NCI-H446 (cell line): ENCODE results near the gene PIGQ.

ENCODE experiments used
- DNase-seq, 2 experiments: peaks; one replicate each; lab custom pipeline; 2025; lab: John Stamatoyannopoulos, UW

The PIGQ gene

GRCh38 chr16:567373-568256, 2.2 kb upstream of the PIGQ start:
- DNase-seq: no peak

DNA sequence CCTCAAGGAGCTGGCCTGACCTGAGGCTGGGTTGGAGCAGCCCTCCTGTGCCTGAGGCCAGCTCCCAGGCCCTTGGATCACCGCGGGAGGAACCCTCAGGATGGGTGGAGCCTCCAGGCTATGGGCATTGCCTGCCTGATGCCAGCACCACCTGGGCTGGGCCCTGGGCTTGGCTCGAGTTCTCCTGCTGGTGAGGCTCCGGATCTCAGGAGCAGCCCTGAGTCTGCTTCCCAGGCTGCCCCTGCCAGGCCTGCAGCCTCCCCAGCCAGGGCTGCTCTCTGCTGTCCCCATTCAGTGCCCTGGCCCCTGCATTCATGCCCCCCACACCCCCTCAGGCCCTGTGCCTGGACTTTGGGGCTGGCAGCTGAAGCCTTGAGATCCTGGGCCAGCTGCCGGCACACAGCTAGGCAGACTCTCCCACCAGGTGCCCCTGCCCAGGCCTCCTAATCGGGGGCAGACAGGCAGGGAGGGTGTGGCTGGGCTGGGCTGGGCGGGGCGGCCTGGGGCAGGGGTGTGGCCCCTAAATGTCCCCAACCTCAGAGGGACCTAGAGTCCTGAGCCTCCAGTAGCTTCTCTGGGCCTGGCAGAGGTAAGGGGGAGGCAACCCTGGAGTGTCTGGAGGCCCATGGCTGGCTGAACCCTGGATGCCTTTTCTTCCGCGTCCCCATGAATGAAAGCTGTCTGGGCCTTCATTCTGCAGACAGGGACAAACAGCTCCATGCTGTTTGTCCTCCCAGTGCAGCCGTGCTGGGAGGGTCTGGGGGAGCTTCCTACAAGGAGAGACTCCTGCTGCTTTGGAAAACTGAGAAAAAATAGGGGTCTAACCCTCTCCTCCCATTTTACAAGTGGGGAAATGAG, 1.1 kb upstream of the PIGQ start:
- no peak for DNase-seq

DNA sequence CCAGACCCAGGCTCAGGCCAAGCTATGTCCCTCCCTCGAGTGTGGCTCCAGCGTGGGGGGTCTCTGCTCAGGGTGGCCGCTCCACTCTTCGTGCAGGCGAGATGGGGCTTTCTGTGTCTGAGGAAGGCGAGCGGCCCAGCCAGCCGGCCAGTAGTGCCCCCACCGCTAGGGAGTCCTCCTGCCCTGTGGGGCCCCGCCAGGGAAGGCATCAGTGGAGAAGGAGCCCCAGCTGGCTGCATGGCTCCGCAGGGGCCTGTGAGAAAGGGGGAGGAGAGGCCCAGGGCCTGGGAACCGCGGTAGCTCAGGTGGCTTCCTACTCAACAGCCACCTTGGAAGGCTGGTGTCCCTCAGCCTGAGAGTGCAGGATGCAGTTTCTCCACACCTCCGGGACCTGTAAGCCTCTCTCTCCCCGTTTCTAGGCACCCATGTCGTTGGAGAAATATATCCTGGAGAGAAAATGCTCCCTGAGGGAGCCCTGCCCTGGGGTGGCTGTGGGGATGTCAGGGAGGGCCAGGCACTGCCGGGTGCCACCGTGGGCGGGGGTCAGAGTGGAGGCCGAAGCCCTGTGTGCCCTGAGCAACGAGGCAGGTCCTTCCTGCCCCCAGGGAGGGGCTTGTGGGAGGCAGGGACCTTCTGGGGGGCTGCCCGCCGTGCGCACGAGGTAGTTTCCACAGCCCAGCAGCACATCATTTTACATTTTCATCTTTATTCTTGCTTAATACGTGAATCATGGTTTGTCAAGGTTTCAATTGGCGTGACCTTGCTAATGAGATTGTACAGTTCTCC, 3.3 kb downstream of the PIGQ start:
- no peak for DNase-seq

DNA sequence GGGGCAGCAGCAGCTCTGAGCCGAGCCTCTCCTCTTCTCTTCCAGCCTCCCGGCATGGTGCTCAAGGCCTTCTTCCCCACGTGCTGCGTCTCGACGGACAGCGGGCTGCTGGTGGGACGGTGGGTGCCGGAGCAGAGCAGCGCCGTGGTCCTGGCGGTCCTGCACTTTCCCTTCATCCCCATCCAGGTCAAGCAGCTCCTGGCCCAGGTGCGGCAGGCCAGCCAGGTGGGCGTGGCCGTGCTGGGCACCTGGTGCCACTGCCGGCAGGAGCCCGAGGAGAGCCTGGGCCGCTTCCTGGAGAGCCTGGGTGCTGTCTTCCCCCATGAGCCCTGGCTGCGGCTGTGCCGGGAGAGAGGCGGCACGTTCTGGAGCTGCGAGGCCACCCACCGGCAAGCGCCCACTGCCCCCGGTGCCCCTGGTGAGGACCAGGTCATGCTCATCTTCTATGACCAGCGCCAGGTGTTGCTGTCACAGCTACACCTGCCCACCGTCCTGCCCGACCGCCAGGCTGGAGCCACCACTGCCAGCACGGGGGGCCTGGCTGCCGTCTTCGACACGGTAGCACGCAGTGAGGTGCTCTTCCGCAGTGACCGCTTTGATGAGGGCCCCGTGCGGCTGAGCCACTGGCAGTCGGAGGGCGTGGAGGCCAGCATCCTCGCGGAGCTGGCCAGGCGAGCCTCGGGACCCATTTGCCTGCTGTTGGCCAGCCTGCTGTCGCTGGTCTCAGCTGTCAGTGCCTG, 4.4 kb downstream of the PIGQ start:
- DNase-seq: no peak

DNA sequence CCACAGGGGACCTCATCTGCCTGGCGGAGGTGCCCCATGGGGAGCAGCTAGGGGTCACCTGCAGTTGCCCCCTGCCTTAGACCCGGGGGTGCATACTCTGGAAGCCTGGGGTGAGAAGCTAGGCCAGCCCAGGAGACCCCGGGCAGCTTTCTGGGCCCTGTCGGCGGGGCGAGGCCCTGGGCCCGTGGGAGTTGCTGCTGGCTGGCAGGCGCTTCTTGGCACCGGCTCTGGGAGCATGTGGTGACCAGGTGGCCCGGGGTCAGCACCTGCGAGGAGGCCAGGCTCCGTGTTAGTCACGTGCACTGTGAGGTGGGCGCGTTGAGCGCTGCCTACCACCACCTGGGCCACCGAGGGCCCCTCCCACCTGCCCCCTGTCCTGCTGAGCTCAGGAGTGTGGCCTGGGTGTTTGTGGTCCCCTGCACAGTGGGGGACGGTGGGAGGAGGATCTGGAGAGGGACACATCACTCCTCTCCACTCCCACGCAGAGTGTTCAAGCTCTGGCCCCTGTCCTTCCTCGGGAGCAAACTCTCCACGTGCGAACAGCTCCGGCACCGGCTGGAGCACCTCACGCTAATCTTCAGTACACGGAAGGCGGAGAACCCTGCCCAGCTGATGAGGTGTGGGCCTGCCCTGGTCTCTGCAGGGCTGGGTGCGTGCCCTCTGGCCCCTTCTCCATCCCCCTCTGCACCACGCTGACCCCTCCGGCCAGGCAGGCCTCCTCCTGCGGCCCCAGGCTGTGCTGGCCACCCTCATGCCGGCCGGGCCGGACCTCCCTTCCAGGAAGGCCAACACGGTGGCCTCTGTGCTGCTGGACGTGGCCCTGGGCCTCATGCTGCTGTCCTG, 5.8 kb downstream of the PIGQ start:
- DNase-seq: no peak

GRCh38 chr16:576197-576822, 6.5 kb downstream of the PIGQ start:
- no peak for DNase-seq

GRCh38 chr16:576823-577201, 7.0 kb downstream of the PIGQ start:
- no peak for DNase-seq

GRCh38 chr16:577796-578195, 8.0 kb downstream of the PIGQ start:
- no peak for DNase-seq

DNA sequence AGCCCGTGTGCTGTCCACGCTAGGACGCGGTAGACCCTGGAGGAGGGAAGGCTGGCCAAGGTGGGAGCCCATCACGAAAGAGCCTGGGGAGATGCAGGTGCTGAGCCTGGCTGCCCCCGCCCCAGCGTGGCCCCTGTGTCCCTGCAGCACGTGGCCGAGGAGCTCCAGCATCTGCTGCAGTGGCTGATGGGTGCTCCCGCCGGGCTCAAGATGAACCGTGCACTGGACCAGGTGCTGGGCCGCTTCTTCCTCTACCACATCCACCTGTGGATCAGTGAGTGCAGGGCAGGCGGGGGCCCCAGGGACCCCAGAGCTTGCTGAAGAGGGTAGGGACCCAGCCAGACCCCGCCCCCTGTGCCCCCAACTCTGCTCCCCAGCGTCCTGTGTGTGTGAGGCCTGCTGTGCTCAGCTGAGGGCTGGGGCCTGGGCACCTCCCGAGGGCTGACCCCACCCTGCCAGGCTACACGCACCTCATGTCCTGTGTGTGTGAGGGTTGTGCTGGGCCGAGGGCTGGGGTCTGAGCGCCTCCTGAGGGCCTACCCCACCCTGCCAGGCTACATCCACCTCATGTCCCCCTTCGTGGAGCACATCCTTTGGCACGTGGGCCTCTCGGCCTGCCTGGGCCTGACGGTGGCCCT, 8.6 kb downstream of the PIGQ start:
- DNase-seq: no peak

DNA sequence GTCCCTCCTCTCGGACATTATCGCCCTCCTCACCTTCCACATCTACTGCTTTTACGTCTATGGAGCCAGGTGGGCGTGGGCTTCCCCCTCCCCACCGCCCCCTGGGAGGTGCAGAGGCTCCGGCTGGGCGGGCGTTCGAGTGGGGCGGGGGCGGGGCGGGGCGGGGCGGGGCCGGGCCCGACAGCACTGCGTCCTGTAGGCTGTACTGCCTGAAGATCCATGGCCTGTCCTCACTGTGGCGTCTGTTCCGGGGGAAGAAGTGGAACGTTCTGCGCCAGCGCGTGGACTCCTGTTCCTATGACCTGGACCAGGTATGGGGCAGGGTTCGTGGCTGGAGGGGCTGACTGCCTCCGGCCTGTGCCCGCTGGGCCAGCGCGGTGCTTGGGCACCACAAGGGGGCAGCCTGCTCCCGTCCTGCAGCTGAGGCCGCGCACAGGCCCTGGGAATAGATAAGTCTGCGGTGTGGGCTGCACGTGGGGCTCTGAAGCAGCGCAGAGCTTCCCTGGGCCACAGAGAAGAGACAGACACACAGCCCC, 9.2 kb downstream of the PIGQ start:
- DNase-seq: peak in 1 of 2 experiments; percentile 33

- DNase-seq: no peak
Measured at GRCh38 chr16:580141-580945, 10.6 kb downstream of the PIGQ start.

- no peak for DNase-seq
Measured at GRCh38 chr16:580946-581498, 11.3 kb downstream of the PIGQ start.

- DNase-seq: no peak
Measured at GRCh38 chr16:582218-582613, 12.4 kb downstream of the PIGQ start.

GRCh38 chr16:582614-583331, 13.0 kb downstream of the PIGQ start:
- peak in 1 of 2 experiments; percentile 43 for DNase-seq

DNA sequence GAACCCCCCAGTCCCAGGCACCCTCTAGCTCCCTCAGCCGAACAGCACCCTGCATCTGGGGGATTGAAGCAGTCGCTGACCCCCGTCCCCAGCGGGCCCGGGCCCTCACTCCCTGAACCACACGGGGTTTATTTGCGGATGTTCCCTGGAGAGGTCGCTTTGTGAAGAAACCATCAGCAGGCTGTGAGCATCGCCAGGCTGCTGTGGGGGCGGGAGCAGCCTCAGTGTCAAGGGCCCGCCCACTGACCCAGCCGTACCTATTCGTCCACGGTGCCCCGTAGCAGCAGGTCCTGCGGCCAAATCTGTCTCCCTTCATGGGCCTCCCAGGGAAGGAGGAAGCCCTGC, 13.7 kb downstream of the PIGQ start:
- no peak for DNase-seq

DNA sequence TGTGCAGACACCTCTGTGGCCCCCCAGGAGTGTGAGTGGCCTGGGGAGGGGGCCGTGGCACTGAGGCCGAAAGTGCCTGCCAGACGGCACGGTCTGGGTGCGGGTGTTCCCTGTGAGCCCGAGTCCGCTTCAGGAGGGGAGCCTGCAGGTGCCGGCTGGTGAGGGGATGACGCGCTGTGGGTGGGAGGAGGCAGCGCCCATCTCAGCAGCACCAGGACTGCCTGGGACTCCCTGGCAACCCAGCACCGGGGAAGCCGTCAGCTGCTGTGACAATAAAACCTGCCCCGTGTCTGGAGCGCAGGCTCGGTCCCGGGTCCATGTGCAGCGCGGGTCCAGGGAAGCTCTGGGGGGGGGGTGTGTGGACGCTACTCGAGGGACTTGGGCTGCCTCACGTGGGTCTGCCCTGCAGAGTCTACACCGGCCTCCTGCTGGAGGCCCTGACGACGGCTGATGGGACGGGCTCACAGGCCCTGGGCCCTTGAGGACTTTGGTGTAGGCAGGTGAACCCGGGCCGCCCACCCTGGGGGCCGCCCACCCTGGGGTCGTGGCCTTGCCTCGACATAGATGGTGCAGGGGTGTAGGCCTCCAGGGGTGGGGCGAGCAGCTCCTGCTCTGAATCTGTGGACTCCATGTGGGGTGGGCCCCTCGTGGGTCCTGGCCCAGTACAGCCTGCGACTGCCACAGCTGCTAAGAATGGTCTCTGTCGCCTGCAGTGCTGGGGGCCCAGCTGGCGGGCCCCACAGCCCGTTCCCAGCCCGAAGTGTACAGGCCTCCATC, 14.2 kb downstream of the PIGQ start:
- no peak for DNase-seq

DNA sequence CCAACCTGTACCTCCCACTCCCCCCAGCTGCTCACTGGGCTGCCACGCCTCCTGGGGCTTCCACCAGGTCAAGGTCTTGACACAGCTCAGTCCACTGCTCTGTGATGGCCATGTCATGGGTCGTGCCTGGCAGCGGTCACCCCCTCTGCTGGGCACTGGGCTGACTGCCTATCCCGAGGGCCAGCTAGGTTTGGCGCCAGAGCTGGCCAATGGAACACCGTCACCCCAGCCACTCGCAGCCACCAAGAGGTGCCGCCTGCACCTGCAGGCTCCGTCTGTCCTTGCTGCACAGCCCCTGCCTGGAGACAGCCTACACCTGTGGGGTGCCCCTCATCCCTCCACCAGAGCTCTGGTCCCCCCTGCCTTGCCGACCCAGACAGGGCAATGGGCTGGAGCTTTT, 15.6 kb downstream of the PIGQ start:
- DNase-seq: no peak
